Heart left ventricle (tissue), 13 donors: Measurements from ENCODE around the gene TRAPPC14.

Source experiments
- CTCF ChIP-seq, 12 donors: fragments of 200-600 bp; sonication (generic) in 4 of 12; IDR thresholded peaks; one replicate each; pipeline versions ENCODE4 v1.5.0 to v1.8.0; 2018 to 2022; ENCODE audit warnings: antibody characterized with exemption in 12 of 12, mild to moderate bottlenecking in 5 of 12
- POLR2A ChIP-seq, 2 donors: fragments of 450-650 bp; IDR thresholded peaks; one replicate each; pipeline ENCODE4 v1.6.1; 2017; ENCODE audit warnings: antibody characterized with exemption in 2 of 2, mild to moderate bottlenecking in 2 of 2, moderate library complexity in 2 of 2
- donor health status: ischemic (EF 13 %, LVEDD 7.1; RV severe dilation, severe dysfunction).
- donor health status: DM: no; HTN: yes; CAD: no.
- donor health status: DM: no; HTN: no; CAD: no.
- donor health status: ischemic (EF 25% LVEDD 6.9; RV normal size, moderate dysfunction).
- donor health status: ischemic (EF 25% LVEDD 5.7; RV mildly dilated, moderate dysfunction).
- donor health status: ischemic (EF 35%, LVEDD 5.7; RV mildly dilated, moderate dysfunction).
- donor health status: nonischemic (EF 11% LVEDD 7.7; RV severe dilation, severe dysfunction).
- donor health status: DM: yes; HTN: yes; CAD: no.
- donor health status: PGD.
- donor health status: ischemic (EF 29% LVEDD 5.4; RV normal size, mild dysfunction).
- donor health status: nonischemic (EF 23%, LVEDD 6.1; RV moderate dilation, normal function).

GRCh38 chr7:100115026-100115425, 43.5 kb downstream of the TRAPPC14 start:
- TF ChIP-seq CTCF (IDR thresholded peaks at IDR 0.05) = no peak
- TF ChIP-seq POLR2A (IDR thresholded peaks at IDR 0.05) = no peak
